GM12865 (cell line): ENCODE data around the gene ADAT3.
"Not testable (repeated sequence)": the region's sequence is repeated elsewhere in the genome, so short reads cannot be mapped to it uniquely, and the experiment has no call there.

Experiments
- DNase-seq: peaks from one replicate; pipeline ENCODE4 v3.0.0; 2010; ENCODE audit warnings: low read depth
- H3K4me3 ChIP-seq: 2 replicates; pipeline ENCODE4 v1.5.1; 2011; ENCODE audit warnings: mild to moderate bottlenecking, low read depth, low read length, control low read depth
- TF ChIP-seq, protein P1 (sequence below): IDR thresholded peaks from 2 replicates; pipeline ENCODE4 v1.5.1; 2011; ENCODE audit warnings: low read length, control low read depth, low read depth, inconsistent platforms; ENCODE audit not compliant: insufficient read depth; ENCODE audit errors: missing control alignments

The ADAT3 gene

DNA sequence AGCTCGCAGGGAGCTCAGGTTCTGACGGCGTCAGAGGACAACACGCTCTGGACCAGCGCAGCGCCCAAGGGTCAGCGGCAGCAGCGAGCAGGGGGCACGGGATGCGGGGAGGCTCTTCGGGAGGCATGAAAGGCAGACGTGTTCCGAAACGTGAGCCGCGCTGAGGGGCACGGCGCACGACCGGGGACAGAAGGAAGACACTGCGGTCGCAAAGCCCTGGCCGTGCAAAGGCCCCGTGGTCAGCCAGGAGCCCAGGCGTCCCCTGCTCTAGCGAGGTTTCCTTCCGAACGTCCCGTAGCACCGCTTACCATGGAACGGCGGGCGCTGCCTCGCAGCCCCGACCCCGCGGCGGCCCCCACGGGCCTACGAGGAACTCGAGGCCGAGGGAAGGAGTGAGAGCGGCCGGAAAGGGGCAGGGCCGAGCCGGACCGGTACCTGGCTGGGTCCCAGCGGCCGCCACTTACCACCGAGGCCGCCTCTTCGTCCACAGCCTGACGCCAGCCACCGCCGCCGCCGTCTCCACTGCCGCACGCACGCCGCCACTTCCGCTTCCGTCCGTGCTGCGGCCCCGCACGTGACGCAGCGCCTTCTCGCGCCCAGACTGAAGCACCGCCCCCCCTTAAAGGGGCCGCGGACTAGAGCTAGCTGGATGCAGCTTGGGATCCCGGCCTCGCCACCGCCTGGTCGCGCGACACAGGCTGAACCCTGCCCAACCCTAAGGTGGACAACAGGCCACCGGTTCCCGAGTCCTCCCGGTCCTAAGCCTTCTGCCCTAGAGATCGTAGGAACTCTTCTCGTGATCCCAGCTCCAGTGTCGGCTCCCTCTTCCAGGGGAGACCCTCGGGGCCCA lies 29.3 kb upstream of the ADAT3 start:
- DNase-seq, result peak; percentile 96
- H3K4me3 ChIP-seq, result peak overlapping the region; percentile 97
- TF ChIP-seq, protein P1, sequence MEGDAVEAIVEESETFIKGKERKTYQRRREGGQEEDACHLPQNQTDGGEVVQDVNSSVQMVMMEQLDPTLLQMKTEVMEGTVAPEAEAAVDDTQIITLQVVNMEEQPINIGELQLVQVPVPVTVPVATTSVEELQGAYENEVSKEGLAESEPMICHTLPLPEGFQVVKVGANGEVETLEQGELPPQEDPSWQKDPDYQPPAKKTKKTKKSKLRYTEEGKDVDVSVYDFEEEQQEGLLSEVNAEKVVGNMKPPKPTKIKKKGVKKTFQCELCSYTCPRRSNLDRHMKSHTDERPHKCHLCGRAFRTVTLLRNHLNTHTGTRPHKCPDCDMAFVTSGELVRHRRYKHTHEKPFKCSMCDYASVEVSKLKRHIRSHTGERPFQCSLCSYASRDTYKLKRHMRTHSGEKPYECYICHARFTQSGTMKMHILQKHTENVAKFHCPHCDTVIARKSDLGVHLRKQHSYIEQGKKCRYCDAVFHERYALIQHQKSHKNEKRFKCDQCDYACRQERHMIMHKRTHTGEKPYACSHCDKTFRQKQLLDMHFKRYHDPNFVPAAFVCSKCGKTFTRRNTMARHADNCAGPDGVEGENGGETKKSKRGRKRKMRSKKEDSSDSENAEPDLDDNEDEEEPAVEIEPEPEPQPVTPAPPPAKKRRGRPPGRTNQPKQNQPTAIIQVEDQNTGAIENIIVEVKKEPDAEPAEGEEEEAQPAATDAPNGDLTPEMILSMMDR, result no peak

DNA sequence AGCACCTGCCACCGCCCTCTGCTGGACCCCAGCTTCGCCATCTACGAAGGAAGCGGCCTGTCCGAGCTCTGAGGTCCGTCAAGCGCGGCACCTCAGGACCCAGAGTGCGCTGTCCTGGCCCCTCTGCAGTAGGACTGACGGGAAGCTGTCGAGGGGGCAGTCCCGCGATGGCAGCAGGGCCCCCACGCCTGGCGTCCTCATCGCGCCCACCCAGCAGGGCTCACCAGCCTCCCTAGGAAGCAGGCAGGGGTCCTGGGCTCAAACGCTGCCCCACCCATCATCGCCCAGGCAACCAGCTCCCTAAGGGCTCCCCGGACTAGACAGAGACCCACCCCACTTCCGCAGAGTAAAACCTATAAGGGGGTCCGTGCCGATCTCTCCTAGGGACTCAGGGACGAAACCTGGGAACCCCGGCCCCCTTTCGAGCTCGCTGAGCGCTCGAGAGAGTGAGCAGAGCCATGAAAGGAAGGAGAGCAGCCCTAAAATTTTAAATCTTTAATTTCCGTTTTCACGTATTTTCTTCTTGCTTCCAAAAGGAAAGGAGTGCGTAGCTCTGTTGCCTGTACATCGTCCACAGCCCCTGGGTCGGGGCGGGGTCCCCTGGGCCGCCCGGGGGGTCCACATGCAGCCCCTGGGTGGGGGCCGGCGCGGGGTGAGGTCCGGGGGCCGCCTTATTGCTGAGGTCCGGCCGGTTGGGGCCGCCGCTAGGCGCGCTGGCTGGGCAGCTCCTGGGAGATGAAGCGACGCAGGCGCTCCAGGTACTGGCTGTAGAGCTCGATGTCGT lies 28.5 kb upstream of the ADAT3 start:
- peak; percentile 29 for DNase-seq
- peak overlapping the region; percentile 97 for H3K4me3 ChIP-seq

DNA sequence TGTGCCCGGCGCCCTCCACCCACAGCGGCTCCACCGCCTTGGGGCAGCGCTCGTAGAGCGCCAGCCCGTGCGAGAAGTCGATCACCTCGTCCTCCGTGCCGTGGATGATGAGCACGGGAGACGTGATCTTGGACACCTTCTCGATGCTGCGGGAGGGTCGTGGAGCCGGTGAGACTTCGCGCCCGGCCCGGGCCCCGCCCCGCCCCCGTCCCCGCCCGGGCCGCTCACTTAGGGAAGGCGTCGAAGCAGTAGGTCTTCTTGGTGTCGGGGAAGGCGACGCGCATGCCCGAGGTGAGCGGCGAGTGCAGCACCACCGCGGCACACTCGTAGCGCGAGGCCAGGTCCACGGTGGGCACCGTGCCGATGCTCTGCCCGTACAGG lies 27.9 kb upstream of the ADAT3 start:
- DNase-seq, H3K4me3 ChIP-seq: not testable (repeated sequence)

DNA sequence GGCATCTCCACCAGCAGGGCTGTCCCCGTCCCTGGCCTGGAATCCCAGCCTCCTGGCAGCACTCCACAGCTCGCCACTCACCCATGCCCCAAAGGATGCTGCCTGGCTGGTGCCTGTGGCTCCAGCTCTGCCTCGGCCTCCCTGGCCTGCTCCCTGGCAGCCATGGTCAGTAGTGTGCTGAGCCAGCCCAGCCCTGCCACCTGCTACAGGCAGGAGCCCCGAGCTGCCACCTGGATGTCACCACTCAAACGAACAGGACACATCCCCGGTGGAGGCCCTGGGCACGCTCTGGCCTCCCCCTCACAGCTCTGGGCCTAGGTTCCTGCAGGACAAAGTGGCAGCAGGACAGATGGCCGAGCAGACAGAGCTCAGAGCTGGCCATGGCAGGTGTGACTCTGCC lies 26.6 kb upstream of the ADAT3 start:
- H3K4me3 ChIP-seq, DNase-seq: not testable (repeated sequence)

DNA sequence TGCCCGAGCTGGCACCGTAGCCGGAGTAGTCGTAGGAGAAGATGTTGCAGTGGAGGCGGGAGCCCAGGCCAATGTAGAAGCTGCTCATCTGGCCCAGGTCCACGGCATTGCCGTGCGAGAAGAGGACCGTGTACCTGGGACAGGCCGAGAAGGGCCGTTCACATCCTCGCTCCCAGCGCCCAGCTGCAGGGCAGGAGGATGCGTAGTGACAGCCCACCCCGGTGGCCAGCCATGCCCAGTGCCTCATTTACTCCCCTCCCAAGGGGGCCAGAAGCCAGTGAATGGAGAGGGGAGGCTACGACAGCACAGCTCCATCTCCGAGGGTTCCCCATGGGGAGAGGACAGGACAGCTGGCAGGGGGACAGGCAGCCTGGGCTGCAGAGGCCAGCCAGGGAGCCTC lies 25.2 kb upstream of the ADAT3 start:
- DNase-seq, H3K4me3 ChIP-seq: not testable (repeated sequence)

DNA sequence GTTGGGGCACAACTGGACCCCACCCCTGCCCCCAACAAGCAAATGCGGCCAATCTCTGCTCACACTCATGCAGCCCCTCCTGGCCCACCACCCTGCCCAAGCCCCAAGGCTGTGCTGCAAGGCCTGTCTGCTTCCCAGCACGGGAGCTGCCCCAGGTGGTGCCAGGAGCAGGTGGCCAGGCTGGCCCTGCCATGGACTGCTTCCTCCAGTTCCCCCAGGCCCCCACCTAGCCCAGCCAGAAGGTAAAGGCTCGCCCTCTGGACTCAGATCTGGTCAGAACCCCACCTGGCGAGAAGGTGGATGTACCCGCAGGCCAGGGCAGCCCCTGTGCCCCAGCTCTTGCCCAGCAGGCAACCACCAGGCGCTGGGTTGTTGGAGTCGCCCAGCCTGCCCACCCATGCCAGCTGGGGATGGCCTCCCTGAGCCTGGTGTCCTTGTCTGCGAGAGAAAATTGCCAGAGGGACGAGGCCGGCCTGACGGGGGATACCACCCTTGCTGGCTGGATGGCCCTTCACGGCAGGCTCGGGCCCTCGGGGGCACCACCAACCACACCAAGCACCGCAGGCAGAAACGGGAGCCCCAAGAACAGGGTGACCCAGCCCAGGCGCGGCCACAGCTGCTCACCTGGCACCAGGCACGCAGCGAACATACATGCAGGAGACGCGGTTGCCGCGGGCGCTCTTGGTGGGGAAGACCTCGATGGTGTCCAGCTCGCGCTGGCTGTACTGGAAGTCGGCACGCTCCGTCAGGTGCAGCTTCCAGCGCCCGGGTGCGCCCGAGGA lies 24.4 kb upstream of the ADAT3 start:
- no peak for DNase-seq
- no peak overlapping the region for H3K4me3 ChIP-seq
- TF ChIP-seq, protein P1, result no peak

DNA sequence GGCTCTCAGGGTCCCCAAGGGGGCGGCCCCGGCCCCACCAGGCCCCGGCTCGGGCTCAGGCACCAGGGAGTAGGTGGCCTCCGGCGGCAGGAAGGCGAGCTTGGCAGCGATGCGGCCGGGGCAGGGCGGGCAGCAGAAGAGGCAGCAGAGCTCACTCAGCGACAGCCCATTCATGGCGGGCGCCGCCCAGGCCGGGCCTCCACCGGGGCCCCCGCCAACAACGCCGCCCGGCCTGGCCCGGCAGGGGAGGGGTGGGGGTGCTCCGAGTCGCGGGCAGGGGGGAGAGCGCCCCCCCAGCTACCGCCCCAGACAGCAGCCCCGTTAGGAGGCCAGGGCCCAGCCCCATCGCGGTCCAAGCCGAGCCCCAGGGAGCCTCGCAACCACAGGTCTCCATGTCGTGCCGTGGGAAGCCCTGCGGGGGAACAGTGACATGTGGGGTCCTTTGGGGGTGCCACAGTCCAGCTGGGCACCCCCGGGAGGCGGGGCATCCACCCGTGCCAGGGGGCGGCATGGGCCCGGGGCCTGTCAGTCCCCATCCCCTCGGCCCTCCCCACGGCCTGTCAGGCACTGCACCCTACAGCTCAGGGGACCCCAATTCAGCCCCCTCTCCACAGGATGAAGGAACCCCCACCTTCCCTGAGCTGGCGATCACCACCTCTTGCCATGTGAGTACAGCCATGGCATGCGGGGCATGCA lies 23.7 kb upstream of the ADAT3 start:
- not testable (repeated sequence) for DNase-seq, H3K4me3 ChIP-seq

DNA sequence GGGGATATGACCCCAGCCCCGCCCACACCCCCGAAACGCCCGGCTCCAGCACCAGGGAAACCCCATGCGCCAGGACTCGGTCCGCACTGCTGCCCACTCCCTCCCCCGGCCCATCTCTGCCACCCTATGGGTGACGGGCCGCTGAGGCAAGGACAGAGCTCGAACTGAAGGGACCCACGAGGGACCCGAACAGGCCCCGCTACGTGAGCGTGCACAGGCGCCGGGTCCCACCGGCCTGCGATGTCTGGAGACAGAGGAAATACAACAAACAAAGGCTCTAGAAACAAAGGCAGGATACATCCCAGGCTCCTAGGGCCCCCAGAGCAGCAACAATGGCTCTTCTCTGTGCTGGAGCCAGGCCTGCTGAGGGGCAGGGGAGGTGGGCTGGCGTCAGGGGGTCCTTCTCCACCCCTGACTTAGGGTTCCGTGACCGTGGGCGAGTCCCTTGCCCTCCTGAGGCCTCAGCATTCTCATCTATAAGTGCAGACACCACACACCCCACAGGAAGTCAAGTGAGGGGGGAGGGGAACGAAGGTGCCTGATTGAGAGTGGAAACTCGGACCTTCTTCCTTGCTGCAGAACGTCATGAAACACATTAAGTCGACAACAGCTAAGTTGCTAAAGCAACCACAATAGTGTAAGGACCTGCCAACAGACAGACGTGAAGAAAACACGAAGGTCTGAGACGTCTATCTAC lies 23.0 kb upstream of the ADAT3 start:
- peak; percentile 68 for DNase-seq
- H3K4me3 ChIP-seq, result no peak overlapping the region
- TF ChIP-seq, protein P1, result no peak
